Mesothelial cell of epicardium (in vitro differentiated cells): ENCODE measurements around the gene XRN2. TPM values are rescaled to one million over a fixed set of nuclear protein-coding genes. Genes with fewer than 3 reads are reported as not detected.

Experiments used
- DNase-seq, 2 experiments: peaks; one replicate each; pipeline ENCODE4 v3.0.0; 2021; ENCODE audit warnings: low spot score in 2 of 2; ENCODE audit not compliant: unreplicated experiment in 2 of 2
- H3K27ac Mint-ChIP-seq: 2 replicates; pipeline ENCODE4 v1.8.0; 2021; ENCODE audit warnings: mixed read lengths
- H3K27me3 Mint-ChIP-seq: 2 replicates; pipeline ENCODE4 v1.8.0; 2021; ENCODE audit warnings: low read depth, mixed read lengths
- H3K36me3 Mint-ChIP-seq: 2 replicates; pipeline ENCODE4 v1.8.0; 2021; ENCODE audit warnings: mixed read lengths
- H3K4me1 Mint-ChIP-seq: 2 replicates; pipeline ENCODE4 v1.8.0; 2021; ENCODE audit warnings: mixed read lengths
- H3K4me3 Mint-ChIP-seq: 2 replicates; pipeline ENCODE4 v1.8.0; 2021; ENCODE audit warnings: mild to moderate bottlenecking, moderate library complexity, mixed read lengths
- H3K9me3 Mint-ChIP-seq: 2 replicates; pipeline ENCODE4 v1.8.0; 2021; ENCODE audit warnings: mixed read lengths
- total RNA-seq: library from RNA; stranded (reverse); gene quantifications from 3 replicates; pipeline ENCODE4 v1.2.1, GENCODE V29; 2021
- TF ChIP-seq, protein P1 (sequence below): fragments of 200-600 bp; sonication (generic); IDR thresholded peaks from one replicate; pipeline ENCODE4 v1.5.0; 2021; ENCODE audit warnings: antibody characterized with exemption; ENCODE audit not compliant: unreplicated experiment

XRN2 gene, protein sequence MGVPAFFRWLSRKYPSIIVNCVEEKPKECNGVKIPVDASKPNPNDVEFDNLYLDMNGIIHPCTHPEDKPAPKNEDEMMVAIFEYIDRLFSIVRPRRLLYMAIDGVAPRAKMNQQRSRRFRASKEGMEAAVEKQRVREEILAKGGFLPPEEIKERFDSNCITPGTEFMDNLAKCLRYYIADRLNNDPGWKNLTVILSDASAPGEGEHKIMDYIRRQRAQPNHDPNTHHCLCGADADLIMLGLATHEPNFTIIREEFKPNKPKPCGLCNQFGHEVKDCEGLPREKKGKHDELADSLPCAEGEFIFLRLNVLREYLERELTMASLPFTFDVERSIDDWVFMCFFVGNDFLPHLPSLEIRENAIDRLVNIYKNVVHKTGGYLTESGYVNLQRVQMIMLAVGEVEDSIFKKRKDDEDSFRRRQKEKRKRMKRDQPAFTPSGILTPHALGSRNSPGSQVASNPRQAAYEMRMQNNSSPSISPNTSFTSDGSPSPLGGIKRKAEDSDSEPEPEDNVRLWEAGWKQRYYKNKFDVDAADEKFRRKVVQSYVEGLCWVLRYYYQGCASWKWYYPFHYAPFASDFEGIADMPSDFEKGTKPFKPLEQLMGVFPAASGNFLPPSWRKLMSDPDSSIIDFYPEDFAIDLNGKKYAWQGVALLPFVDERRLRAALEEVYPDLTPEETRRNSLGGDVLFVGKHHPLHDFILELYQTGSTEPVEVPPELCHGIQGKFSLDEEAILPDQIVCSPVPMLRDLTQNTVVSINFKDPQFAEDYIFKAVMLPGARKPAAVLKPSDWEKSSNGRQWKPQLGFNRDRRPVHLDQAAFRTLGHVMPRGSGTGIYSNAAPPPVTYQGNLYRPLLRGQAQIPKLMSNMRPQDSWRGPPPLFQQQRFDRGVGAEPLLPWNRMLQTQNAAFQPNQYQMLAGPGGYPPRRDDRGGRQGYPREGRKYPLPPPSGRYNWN
- total RNA-seq, result 76.7 to 79.7 TPM (median 77.0 TPM) in 3 replicates

DNA sequence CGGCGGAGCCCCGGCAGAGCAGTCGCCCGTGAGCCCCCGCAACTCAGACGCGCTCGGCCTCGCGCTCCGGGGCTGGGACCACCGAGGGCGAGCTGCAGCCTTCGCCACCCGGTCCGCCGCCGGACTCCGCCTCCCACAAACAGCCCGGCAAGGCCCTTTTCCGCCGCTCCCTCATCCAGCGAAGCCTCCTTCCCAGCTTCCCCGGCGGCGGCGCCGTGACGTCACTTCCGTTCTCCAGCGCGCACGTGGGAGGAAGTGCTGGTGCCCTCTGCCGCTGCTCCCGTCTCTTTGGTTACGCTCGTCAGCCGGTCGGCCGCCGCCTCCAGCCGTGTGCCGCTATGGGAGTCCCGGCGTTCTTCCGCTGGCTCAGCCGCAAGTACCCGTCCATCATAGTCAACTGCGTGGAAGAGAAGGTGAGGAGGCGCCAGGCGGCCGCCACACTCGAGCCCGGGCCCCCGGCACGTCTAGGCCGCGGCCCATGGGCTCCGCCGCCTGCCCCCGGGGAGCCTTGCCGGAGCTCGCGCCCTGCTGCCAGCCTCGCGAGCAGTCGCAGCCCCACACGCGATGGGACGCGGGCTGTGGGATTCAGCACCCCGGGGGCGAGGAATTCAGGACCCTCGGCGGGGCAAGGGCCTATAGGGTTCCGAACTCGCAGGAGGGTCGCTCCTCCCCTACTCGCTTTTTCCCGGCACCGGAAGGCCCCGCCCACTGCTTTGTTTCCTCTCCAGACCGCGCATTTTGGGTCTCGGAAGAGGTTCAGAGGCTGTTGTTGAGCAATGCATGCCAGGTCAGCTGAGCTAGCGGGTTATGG lies at the start of gene XRN2:
XRN2 (plus strand) TSS at position 271 of the 811 bp plus-strand sequence; CDS start at position 339, 68 bp downstream.
- peak within 1 kb of the TSS; percentile 100 for H3K27ac Mint-ChIP-seq
- TF ChIP-seq, protein P1, sequence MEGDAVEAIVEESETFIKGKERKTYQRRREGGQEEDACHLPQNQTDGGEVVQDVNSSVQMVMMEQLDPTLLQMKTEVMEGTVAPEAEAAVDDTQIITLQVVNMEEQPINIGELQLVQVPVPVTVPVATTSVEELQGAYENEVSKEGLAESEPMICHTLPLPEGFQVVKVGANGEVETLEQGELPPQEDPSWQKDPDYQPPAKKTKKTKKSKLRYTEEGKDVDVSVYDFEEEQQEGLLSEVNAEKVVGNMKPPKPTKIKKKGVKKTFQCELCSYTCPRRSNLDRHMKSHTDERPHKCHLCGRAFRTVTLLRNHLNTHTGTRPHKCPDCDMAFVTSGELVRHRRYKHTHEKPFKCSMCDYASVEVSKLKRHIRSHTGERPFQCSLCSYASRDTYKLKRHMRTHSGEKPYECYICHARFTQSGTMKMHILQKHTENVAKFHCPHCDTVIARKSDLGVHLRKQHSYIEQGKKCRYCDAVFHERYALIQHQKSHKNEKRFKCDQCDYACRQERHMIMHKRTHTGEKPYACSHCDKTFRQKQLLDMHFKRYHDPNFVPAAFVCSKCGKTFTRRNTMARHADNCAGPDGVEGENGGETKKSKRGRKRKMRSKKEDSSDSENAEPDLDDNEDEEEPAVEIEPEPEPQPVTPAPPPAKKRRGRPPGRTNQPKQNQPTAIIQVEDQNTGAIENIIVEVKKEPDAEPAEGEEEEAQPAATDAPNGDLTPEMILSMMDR, result no peak
- H3K36me3 Mint-ChIP-seq, result peaks cover 3% of the 10 kb centered on the region

DNA sequence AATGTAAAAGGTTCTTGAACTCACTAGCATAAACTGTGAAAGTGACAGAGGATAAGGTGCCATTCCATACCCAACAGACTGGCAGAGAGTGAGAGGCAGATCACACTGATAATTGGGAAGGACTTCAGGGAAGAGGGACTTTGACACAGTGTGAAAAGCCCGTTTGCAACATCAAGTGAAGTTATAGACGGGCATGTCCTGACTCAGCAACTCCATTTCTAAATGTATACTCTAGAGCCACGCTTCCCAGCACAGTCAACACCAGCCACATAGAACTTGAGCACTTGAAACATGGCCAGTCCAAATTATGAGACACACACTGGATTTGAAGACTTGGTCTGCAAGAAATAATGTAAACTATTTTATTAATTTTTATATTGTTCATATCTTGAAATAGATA lies 45.9 kb upstream of the XRN2 start:
- H3K27me3 Mint-ChIP-seq, result peaks cover 2% of the 10 kb centered on the region
- TF ChIP-seq, protein P1, result no peak
- no peaks in the 10 kb centered on the region for H3K9me3 Mint-ChIP-seq
- no peak for DNase-seq
- H3K4me1 Mint-ChIP-seq, result no peaks in the 10 kb centered on the region
- no peak overlapping the region for H3K27ac Mint-ChIP-seq
- no peaks in the 10 kb centered on the region for H3K36me3 Mint-ChIP-seq
- no peak overlapping the region for H3K4me3 Mint-ChIP-seq

More for the DNA sequence above, at the start of gene XRN2:
- DNase-seq, result peak; percentile 91 to 97
- Mint-ChIP-seq H3K4me1 (peaks cover 18% of the 10 kb centered on the region), H3K9me3 (no peaks in the 10 kb centered on the region), H3K27me3 (peaks cover 11% of the 10 kb centered on the region), H3K4me3 (peak within 1 kb of the TSS; percentile 97)

DNA sequence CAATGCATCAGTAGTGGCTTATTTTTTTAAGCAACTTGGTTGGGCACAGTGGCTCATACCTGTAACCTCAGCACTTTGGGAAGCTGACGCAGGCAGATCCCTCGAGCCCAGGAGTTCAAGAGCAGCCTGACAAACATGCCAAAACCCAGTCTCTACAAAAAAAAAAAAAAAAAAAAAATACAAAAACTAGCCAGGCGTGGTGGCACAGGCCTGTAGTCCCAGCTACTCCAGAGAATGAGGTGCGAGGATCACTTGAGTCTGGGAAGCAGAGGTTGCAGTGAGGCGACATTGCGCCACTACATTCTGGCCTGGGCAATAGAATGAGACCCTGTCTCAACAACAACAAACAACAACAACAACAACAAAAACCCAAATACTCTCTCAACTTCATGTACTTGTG lies 44.7 kb upstream of the XRN2 start:
- no peak for DNase-seq
- Mint-ChIP-seq H3K27me3 (peaks cover 5% of the 10 kb centered on the region), H3K9me3 (no peaks in the 10 kb centered on the region), H3K27ac (no peak overlapping the region), H3K4me1 (no peaks in the 10 kb centered on the region), H3K36me3 (no peaks in the 10 kb centered on the region), H3K4me3 (no peak overlapping the region)
- TF ChIP-seq, protein P1, result no peak

DNA sequence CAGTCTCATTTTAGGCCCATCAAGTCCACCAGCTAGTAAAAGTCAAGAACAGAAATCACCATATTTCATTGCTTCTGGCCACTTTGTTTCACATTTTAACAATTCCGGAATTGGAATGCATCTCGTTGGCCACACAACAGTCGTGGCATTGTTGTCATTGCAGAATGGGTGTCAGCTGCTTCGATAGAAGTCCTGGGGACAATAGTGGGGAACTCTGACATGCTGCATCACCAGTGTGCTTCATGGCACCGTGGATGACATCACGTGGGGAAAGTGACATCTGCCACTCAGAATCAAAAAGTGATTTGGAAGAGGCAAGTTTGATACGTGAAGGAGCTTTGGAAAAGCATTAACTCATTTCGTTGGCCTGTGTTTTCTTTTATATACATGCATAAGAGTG lies 43.8 kb upstream of the XRN2 start:
- no peak for DNase-seq
- Mint-ChIP-seq H3K4me3 (no peak overlapping the region), H3K36me3 (no peaks in the 10 kb centered on the region), H3K4me1 (no peaks in the 10 kb centered on the region), H3K9me3 (no peaks in the 10 kb centered on the region), H3K27ac (no peak overlapping the region), H3K27me3 (peaks cover 7% of the 10 kb centered on the region)
- TF ChIP-seq, protein P1, result no peak

DNA sequence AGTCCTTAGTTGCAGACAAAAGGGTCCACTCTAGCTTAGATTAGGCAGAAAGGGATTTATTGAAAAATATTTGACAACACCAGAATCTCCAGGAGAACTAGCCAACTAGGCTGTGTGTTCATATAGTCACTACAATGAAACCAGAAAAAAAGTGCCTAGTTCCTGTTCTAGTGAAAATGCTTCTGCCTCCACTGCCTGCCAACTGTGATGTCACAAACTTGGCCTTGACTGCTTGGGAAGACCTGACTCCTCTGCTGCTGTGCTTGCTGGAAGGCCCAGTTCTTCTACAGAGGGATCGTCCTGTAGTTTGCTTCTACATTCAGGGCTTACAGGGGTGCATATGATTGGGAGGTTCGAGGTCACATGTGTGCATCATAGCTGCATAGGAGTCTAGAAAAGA lies 40.3 kb upstream of the XRN2 start:
- H3K9me3 Mint-ChIP-seq, result peaks cover 4% of the 10 kb centered on the region

More for the DNA sequence above, 40.3 kb upstream of the XRN2 start:
- peaks cover 14% of the 10 kb centered on the region for H3K27me3 Mint-ChIP-seq
- H3K4me1 Mint-ChIP-seq, result no peaks in the 10 kb centered on the region
- H3K27ac Mint-ChIP-seq, result no peak overlapping the region
- TF ChIP-seq, protein P1, result no peak
- H3K36me3 Mint-ChIP-seq, result no peaks in the 10 kb centered on the region
- DNase-seq, result no peak
- no peak overlapping the region for H3K4me3 Mint-ChIP-seq
